OCI-LY7 (cell line): ENCODE measurements around the gene THAP12. TPM values are rescaled to one million over a fixed set of nuclear protein-coding genes. Genes with fewer than 3 reads are reported as not detected.

Experiments used
- BruUV-seq: library from RNA; stranded (reverse); fragments of 400-500 nt; replicated peaks from 2 replicates; lab custom pipeline; 2021; lab: Mats Ljungman, UMichigan
- CTCF ChIA-PET: fragments of 300-600 bp; sonication (Branson Sonifier 250); formaldehyde crosslinking; loops from one replicate; lab custom pipeline; 2022; ENCODE audit warnings: antibody characterized with exemption; ENCODE audit not compliant: unreplicated experiment; lab: Charles Lee
- POLR2A ChIA-PET: fragments of 300-600 bp; sonication (Branson Sonifier 250); formaldehyde crosslinking; loops from one replicate; lab custom pipeline; 2022; ENCODE audit warnings: antibody characterized with exemption; lab: Charles Lee
- DNase-seq: peaks from one replicate; pipeline ENCODE4 v3.0.0-alpha.2; 2015; ENCODE audit warnings: low spot score
- H2AFZ ChIP-seq: fragments of 200-600 bp; sonication (generic), shearing (Covaris generic); 2 replicates; pipeline ENCODE4 v1.6.1; 2014; ENCODE audit warnings: mild to moderate bottlenecking, antibody characterized with exemption, low read length, moderate library complexity
- H3K27ac ChIP-seq: fragments of 200-600 bp; sonication (generic); 2 replicates; pipeline ENCODE4 v1.5.1; 2014; ENCODE audit warnings: mixed run types, low read depth, mild to moderate bottlenecking, moderate library complexity, low read length, inconsistent platforms; ENCODE audit not compliant: poor library complexity, severe bottlenecking
- H3K36me3 ChIP-seq: fragments of 200-600 bp; sonication (generic); 2 replicates; pipeline ENCODE4 v1.6.1; 2014; ENCODE audit warnings: mild to moderate bottlenecking, antibody characterized with exemption, low read length, moderate library complexity, mixed read lengths; ENCODE audit not compliant: insufficient read depth
- H3K4me1 ChIP-seq: fragments of 200-600 bp; sonication (generic); 2 replicates; pipeline ENCODE4 v1.5.1; 2014; ENCODE audit warnings: mild to moderate bottlenecking, low read length; ENCODE audit not compliant: insufficient read depth, poor library complexity, severe bottlenecking
- H3K4me2 ChIP-seq: fragments of 200-600 bp; sonication (generic); 2 replicates; pipeline ENCODE4 v1.6.1; 2014; ENCODE audit warnings: mild to moderate bottlenecking, low read length
- H3K4me3 ChIP-seq: fragments of 200-600 bp; sonication (generic); 2 replicates; pipeline ENCODE4 v1.5.1; 2014; ENCODE audit warnings: mild to moderate bottlenecking, low read depth, low read length; ENCODE audit not compliant: poor library complexity, severe bottlenecking
- H3K79me2 ChIP-seq: fragments of 200-600 bp; sonication (generic); 2 replicates; pipeline ENCODE4 v1.6.1; 2016; ENCODE audit warnings: low read depth, mild to moderate bottlenecking, low read length, moderate library complexity, mixed read lengths; ENCODE audit not compliant: insufficient read depth
- H3K9me2 ChIP-seq: fragments of 200-600 bp; sonication (generic); 2 replicates; pipeline ENCODE4 v1.6.1; 2016; ENCODE audit warnings: mild to moderate bottlenecking, low read length, mixed read lengths; ENCODE audit not compliant: insufficient read depth
- H3K9me3 ChIP-seq: fragments of 200-600 bp; sonication (generic); 2 replicates; pipeline ENCODE4 v1.6.1; 2014; ENCODE audit warnings: mild to moderate bottlenecking, mixed run types, low read length, mixed read lengths
- H4K20me1 ChIP-seq: fragments of 200-600 bp; sonication (generic); 2 replicates; pipeline ENCODE4 v1.6.1; 2014; ENCODE audit warnings: mild to moderate bottlenecking, antibody characterized with exemption, low read length, moderate library complexity, mixed read lengths; ENCODE audit not compliant: insufficient read depth
- EZH2phosphoT487 ChIP-seq: fragments of 200-600 bp; sonication (generic); IDR thresholded peaks from 2 replicates; pipeline ENCODE4 v1.6.1; 2018; ENCODE audit warnings: low read depth, borderline replicate concordance, mild to moderate bottlenecking, mixed run types, antibody characterized with exemption, low read length, moderate library complexity, mixed read lengths
- intact Hi-C: fragments of 100-400 bp; cut with micrococcal nuclease; formaldehyde crosslinking; loops from one replicate; pipeline ENCODE4 v1.10.0; 2022; ENCODE audit not compliant: unreplicated experiment
- total RNA-seq, 2 experiments: library from RNA; depleted of rRNA in 1 of 2; stranded (reverse); fragments of >200 nt in 1 of 2; shearing (Covaris generic) in 1 of 2; gene quantifications; 2 replicates each; pipeline ENCODE4 v1.2.3, GENCODE V29; 2014 to 2022
- TF ChIP-seq, protein P1 (sequence below): fragments of 200-600 bp; sonication (generic); conservative IDR thresholded peaks from 2 replicates; pipeline ENCODE4 v1.5.1; 2014; ENCODE audit warnings: mild to moderate bottlenecking, antibody characterized with exemption, low read length, moderate library complexity, mixed read lengths

The THAP12 gene
- total RNA-seq, 2 experiments from 2014 or later = 55.7 to 74.7 TPM

GRCh38 chr11:76335842-76336241 lies 45.1 kb downstream of the THAP12 start:
- Histone ChIP-seq H3K27ac (no peak overlapping the region), H3K4me3 (no peak overlapping the region), H3K4me1 (no peaks in the 10 kb centered on the region), H4K20me1 (no peaks in the 10 kb centered on the region), H3K4me2 (no peak overlapping the region), H3K36me3 (no peaks in the 10 kb centered on the region), H3K9me2 (no peaks in the 10 kb centered on the region), H3K79me2 (no peaks in the 10 kb centered on the region), H3K9me3 (peaks cover 18% of the 10 kb centered on the region), H2AFZ (no peak overlapping the region)
- no peak for DNase-seq
- BruUV-seq = no TSS peak
- TF ChIP-seq, protein P1, sequence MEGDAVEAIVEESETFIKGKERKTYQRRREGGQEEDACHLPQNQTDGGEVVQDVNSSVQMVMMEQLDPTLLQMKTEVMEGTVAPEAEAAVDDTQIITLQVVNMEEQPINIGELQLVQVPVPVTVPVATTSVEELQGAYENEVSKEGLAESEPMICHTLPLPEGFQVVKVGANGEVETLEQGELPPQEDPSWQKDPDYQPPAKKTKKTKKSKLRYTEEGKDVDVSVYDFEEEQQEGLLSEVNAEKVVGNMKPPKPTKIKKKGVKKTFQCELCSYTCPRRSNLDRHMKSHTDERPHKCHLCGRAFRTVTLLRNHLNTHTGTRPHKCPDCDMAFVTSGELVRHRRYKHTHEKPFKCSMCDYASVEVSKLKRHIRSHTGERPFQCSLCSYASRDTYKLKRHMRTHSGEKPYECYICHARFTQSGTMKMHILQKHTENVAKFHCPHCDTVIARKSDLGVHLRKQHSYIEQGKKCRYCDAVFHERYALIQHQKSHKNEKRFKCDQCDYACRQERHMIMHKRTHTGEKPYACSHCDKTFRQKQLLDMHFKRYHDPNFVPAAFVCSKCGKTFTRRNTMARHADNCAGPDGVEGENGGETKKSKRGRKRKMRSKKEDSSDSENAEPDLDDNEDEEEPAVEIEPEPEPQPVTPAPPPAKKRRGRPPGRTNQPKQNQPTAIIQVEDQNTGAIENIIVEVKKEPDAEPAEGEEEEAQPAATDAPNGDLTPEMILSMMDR = no peak
- no peak for TF ChIP-seq EZH2phosphoT487
- ChIA-PET CTCF (no interaction called here), POLR2A (no interaction called here)
- intact Hi-C loops = loop anchor here (10.0 kb wide), 1 partner anchor 349 kb away; no protein-coding TSS in a partner anchor

GRCh38 chr11:76334826-76335389 lies 46.0 kb downstream of the THAP12 start:
- H4K20me1 ChIP-seq = no peaks in the 10 kb centered on the region
- no peak overlapping the region for H2AFZ ChIP-seq
- H3K4me1 ChIP-seq = no peaks in the 10 kb centered on the region
- DNase-seq = no peak
- no peak overlapping the region for H3K4me3 ChIP-seq
- TF ChIP-seq EZH2phosphoT487 = no peak
- TF ChIP-seq, protein P1 = no peak
- CTCF ChIA-PET = no interaction called here
- no peaks in the 10 kb centered on the region for H3K79me2 ChIP-seq
- POLR2A ChIA-PET = no interaction called here
- intact Hi-C loops = loop anchor here (10.0 kb wide), 1 partner anchor 350 kb away; no protein-coding TSS in a partner anchor
- no peak overlapping the region for H3K4me2 ChIP-seq
- no peaks in the 10 kb centered on the region for H3K9me2 ChIP-seq
- no peak overlapping the region for H3K27ac ChIP-seq
- no peaks in the 10 kb centered on the region for H3K36me3 ChIP-seq
- BruUV-seq = no TSS peak
- peaks cover 18% of the 10 kb centered on the region for H3K9me3 ChIP-seq

DNA sequence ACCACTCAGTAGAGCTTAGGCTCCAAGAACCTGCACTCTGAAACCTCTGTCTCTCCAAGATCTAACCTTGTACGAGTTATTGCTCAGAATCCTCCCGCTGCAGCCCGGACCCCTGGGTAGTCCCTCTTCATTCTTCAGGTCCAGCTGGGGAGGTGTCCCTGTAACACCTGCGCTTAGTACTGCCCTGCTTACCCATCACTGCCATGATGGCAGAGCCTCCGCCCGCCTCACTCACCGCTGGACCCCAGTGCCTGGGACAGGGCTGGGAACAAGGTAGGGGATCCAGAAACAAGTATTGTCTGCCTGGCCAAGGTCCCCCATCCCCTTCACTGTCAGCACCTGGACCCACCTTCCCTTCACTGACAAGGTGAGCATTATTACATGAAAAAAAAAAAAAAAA lies 50.3 kb downstream of the THAP12 start:
- ChIA-PET POLR2A (no interaction called here), CTCF (no interaction called here)
- H3K4me2 ChIP-seq = no peak overlapping the region
- no peaks in the 10 kb centered on the region for H3K9me2 ChIP-seq
- intact Hi-C loops = loop anchor here (10.0 kb wide), 1 partner anchor 354 kb away; no protein-coding TSS in a partner anchor
- H3K4me1 ChIP-seq = no peaks in the 10 kb centered on the region
- H3K4me3 ChIP-seq = no peak overlapping the region
- no TSS peak for BruUV-seq
- no peak overlapping the region for H2AFZ ChIP-seq
- H3K79me2 ChIP-seq = no peaks in the 10 kb centered on the region
- no peak for DNase-seq
- no peaks in the 10 kb centered on the region for H4K20me1 ChIP-seq
- H3K36me3 ChIP-seq = no peaks in the 10 kb centered on the region
- H3K9me3 ChIP-seq = peaks cover 15% of the 10 kb centered on the region
- no peak overlapping the region for H3K27ac ChIP-seq
- no peak for TF ChIP-seq EZH2phosphoT487
- TF ChIP-seq, protein P1 = no peak
